ENCODE measurements around the gene ERF. TPM values are rescaled to one million over a fixed set of nuclear protein-coding genes. Genes with fewer than 3 reads are reported as not detected.

Gene ERF
- total and polyA plus RNA-seq, 2 of the 4 experiments (the other 2 are of a cell fraction) = 5.2 to 32.4 TPM

DNA sequence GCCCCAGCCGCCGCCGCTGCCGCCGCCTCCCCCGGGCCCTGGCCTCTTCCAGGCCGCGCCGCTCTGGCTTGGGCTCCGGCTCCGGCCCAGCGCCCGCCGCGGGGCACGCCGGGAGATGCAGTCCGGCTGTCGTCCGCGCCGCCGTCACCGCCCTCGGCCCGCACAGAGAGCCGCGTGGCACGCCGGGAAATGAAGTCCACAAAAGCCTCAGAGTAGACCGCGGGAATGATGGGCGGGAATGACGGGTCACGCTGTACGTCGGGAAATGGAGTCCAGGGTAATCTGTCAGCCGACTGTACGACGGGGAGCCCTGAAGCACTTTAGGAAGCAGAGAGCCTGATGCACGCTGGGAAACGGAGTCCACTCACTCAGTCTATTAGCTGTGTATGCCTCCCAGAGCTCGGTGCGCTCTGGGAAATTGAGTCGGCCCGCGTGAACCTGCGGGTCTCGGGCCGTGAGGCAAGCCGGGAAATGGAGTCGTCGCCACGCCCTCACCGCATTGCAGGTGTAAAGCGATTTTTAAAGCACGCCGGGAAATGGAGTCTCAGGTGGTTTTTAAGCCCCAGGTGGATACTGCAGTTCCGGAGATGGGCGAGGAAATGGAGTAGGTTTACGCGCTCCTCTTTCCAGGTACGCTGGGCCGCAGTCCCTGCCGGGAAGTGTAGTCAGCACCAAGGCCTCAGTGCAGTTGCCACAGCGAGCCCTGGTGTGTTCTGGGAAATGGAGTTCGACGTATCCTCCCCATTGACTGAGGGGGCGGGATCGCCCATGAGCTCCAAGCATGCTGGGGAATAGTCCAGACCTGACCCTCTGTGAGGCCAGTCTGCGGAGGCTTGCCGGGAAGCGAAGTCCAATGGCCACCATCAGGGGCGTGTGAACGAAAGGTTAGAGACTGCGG, 12.2 kb downstream of the ERF start, which contains the start of gene GSK3A (continued):
- TF ChIP-seq, protein P1, sequence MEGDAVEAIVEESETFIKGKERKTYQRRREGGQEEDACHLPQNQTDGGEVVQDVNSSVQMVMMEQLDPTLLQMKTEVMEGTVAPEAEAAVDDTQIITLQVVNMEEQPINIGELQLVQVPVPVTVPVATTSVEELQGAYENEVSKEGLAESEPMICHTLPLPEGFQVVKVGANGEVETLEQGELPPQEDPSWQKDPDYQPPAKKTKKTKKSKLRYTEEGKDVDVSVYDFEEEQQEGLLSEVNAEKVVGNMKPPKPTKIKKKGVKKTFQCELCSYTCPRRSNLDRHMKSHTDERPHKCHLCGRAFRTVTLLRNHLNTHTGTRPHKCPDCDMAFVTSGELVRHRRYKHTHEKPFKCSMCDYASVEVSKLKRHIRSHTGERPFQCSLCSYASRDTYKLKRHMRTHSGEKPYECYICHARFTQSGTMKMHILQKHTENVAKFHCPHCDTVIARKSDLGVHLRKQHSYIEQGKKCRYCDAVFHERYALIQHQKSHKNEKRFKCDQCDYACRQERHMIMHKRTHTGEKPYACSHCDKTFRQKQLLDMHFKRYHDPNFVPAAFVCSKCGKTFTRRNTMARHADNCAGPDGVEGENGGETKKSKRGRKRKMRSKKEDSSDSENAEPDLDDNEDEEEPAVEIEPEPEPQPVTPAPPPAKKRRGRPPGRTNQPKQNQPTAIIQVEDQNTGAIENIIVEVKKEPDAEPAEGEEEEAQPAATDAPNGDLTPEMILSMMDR (conservative IDR thresholded peaks at IDR 0.05; ENCODE audit: low read depth, low read length) = no peak
